HG03439 (cell line): ENCODE results near the gene NLRP6.

Experiments
- ATAC-seq: cut with Tn5 transposase; IDR thresholded peaks from one replicate; pipeline ENCODE4 v1.9.1; 2021; ENCODE audit warnings: mild to moderate bottlenecking, moderate library complexity; ENCODE audit not compliant: unreplicated experiment

Gene NLRP6

GRCh38 chr11:255816-256215 is 22.4 kb upstream of the NLRP6 start:
- ATAC-seq, result no peak

GRCh38 chr11:256952-257737 is 21.1 kb upstream of the NLRP6 start:
- no peak for ATAC-seq

DNA sequence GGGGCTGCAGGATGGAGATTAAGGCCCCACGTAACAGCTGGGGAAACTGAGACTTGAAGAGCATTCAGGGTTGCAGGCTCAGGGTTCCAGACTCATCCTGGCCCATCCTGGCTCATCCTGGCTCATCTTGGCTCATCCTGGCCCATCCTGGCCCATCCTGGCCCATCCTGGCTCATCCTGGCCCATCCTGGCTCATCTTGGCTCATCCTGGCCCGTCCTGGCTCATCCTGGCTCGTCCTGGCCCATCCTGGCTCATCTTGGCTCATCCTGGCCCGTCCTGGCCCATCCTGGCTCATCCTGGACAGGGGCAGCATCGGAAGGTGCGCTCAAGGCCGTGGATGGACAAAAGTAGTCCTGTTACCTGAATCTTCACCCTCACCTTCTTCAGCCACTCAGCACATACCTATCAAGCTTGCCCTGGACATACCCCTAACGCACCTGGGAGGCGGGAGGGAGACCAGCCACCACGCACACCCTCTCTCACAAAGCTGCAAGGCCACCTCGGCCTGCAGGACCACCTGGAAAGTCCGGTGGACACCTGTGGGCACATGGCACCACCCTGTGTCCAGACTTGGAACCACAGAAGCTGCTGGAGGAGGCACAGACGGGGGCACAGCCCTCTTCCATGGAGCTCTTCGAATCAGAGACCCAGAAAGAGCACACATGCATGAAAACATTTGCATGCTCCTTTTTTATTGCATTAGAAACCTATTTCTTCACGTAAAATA is 20.3 kb upstream of the NLRP6 start:
- no peak for ATAC-seq

GRCh38 chr11:259413-259812 is 18.8 kb upstream of the NLRP6 start:
- ATAC-seq, result no peak

- no peak for ATAC-seq
These were observed 16.6 kb upstream of the NLRP6 start for GRCh38 chr11:261624-262023.

DNA sequence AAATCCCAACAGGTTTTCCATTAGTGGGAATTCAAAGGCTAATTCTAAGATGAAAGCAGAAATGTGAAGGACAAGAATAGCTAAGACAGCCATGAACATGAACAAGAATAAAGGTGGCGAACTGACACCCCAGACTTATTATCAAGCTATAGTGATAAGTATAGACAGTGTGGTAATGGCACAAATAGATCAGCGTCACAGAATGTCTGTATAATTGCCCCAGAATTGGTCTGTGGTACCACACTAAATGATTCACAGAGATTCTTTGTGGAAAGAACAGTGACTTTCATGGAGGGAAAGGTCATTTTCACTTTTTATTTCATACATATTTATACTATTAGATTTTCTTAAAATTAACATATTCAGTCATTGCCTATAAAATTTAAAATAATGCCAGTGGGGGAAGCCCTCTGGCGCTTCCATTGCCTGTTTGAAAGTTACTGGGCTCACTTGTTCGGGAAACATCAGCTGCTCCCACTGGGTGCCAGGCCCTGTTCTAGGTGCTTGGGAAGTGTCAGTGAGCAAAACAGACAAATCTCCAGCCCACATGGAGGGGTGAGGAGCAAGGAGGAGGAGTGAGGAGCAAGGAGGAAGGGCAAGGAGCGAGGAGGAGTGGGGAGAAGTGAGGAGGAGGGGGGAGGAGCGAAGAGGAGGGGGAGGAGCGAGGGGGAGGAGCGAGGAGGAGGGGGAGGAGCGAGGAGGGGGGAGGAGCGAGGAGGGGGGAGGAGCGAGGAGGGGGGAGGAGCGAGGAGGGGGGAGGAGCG is 11.3 kb upstream of the NLRP6 start:
- no peak for ATAC-seq

- no peak for ATAC-seq
These were observed 10.7 kb upstream of the NLRP6 start for GRCh38 chr11:267491-267994.

DNA sequence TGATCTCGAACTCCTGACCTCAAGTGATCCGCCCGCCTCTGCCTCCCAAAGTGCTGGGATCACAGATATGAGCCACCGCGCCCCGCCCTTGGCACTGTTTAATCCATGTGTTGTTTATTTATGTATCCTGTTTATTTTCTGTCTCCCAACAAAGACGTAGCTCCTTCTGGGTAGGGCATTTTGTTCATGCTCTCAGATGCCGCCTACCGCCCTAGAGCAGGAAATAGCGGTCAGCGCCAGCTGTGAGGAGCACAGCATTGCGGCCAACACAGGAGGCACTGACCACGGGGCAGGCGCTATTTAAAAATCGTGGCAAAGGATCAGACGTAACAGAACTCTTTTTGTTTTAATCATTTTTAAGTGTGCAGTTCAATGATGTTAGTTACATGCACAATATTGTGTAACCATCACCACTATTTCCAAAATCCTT is 9.5 kb upstream of the NLRP6 start:
- peak; percentile 47 for ATAC-seq

DNA sequence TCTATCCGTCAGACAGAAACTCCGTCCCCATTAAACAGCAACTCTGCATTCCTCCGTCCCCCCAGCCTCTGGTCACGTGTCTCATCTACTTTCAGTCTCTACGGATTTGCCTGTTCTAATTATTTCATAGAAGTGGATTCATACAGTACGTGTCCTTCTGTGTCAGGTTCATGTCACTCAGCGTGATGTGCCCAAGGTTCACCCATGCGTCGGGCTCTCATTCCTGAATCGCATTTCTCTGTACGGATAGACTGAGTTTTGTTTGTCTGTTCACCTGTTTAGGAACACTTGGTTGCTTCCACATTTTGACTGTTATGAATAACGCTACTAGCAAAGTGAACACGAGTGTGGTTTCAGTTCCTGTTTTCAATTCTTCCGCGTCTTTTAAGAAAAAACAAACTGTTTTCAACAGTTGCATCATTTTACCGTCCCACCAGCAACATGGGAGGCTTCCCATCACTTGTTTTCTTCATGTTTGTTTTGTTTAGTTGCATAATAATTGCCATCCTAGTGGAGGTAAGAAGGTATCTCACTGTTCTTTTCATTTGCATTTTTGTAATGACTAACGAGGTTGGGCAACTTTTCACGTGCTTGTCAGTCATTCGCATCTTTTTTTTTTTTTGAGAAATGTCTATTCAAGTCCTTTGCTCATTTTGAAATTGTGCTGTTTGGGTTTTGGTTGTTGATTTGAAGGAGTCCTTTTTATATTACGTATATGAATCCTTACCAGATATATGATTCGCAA is 8.9 kb upstream of the NLRP6 start:
- peak; percentile 67 for ATAC-seq

GRCh38 chr11:270451-271318 is 7.5 kb upstream of the NLRP6 start:
- no peak for ATAC-seq

- ATAC-seq, result no peak
These were observed 6.9 kb upstream of the NLRP6 start for GRCh38 chr11:271319-271715.

GRCh38 chr11:272195-272930 is 5.8 kb upstream of the NLRP6 start:
- no peak for ATAC-seq

- no peak for ATAC-seq
These were observed 5.3 kb upstream of the NLRP6 start for GRCh38 chr11:272931-273198.

DNA sequence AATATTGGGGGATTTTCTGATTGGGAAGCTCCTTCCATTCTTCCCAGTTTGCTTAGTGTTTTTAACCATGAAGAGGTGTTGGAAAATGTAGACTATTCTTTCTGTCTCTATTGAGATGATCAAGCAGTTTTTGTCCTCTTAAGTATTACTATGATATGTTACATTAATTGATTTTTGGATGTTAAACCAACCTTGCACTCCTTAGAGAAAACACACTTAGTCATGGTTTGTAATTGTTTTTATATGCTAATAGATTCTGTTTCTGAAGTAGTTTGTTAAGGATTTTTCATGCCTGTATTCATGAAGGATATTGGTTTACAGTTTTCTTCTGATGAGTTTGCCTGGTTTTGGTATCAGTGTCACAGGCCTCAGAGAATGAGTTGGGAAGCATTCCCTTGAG is 2.0 kb upstream of the NLRP6 start:
- no peak for ATAC-seq

DNA sequence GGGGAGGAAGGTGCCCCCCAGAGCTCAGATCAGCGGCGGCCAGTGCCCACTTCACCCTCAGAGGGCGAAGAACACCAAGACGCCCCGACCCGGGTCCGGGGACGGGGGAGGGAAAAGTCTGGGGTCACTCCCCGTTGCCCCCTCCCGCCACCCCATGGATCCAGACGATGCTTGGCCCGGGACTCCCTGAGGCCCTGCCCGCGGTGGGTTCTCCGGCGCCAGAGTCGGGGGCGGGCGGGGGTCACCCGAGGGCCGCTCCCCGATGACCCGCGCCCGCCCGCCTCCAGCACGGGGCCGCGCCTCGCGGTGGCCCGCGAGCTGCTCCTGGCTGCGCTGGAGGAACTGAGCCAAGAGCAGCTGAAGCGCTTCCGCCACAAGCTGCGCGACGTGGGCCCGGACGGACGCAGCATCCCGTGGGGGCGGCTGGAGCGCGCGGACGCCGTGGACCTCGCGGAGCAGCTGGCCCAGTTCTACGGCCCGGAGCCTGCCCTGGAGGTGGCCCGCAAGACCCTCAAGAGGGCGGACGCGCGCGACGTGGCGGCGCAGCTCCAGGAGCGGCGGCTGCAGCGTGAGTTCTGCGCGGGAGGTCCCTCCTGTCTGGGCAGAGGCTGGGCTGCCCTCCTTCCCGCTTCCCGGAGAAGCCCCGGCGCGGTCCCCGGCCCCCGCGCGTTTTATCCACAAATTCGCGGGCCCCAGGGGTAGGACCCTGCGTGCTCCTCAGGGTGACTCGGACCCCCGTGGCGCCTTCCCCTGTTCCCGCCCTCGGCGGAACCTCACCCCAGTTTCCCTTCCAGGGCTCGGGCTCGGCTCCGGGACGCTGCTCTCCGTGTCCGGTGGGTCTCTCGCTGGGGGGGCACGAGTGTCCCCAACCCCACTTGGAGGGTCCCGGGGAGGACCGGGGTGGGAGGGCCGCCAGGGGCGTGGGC is 1.1 kb downstream of the NLRP6 start:
- ATAC-seq, result no peak

- no peak for ATAC-seq
These were observed 1.9 kb downstream of the NLRP6 start for GRCh38 chr11:279966-280705.

DNA sequence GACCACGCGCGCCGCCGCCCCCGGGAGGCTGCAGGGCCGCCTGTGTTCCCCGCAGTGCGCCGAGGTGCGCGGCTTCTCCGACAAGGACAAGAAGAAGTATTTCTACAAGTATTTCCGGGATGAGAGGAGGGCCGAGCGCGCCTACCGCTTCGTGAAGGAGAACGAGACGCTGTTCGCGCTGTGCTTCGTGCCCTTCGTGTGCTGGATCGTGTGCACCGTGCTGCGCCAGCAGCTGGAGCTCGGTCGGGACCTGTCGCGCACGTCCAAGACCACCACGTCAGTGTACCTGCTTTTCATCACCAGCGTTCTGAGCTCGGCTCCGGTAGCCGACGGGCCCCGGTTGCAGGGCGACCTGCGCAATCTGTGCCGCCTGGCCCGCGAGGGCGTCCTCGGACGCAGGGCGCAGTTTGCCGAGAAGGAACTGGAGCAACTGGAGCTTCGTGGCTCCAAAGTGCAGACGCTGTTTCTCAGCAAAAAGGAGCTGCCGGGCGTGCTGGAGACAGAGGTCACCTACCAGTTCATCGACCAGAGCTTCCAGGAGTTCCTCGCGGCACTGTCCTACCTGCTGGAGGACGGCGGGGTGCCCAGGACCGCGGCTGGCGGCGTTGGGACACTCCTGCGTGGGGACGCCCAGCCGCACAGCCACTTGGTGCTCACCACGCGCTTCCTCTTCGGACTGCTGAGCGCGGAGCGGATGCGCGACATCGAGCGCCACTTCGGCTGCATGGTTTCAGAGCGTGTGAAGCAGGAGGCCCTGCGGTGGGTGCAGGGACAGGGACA is 2.7 kb downstream of the NLRP6 start:
- no peak for ATAC-seq
